Epithelial cell of esophagus (primary cell): ENCODE results near the gene ARHGAP26.

Source experiments
- DNase-seq: peaks from one replicate; pipeline ENCODE4 v3.0.0; 2010; ENCODE audit warnings: low read depth
- H3K4me3 ChIP-seq: 2 replicates; pipeline ENCODE4 v1.5.1; 2011; ENCODE audit warnings: mild to moderate bottlenecking, low read length, control low read depth
- TF ChIP-seq, protein P1 (sequence below): IDR thresholded peaks from 2 replicates; pipeline ENCODE4 v1.5.1; 2011; ENCODE audit warnings: low read depth, mild to moderate bottlenecking, low read length, control low read depth, inconsistent platforms; ENCODE audit not compliant: insufficient read depth; ENCODE audit errors: missing control alignments

The ARHGAP26 gene

DNA sequence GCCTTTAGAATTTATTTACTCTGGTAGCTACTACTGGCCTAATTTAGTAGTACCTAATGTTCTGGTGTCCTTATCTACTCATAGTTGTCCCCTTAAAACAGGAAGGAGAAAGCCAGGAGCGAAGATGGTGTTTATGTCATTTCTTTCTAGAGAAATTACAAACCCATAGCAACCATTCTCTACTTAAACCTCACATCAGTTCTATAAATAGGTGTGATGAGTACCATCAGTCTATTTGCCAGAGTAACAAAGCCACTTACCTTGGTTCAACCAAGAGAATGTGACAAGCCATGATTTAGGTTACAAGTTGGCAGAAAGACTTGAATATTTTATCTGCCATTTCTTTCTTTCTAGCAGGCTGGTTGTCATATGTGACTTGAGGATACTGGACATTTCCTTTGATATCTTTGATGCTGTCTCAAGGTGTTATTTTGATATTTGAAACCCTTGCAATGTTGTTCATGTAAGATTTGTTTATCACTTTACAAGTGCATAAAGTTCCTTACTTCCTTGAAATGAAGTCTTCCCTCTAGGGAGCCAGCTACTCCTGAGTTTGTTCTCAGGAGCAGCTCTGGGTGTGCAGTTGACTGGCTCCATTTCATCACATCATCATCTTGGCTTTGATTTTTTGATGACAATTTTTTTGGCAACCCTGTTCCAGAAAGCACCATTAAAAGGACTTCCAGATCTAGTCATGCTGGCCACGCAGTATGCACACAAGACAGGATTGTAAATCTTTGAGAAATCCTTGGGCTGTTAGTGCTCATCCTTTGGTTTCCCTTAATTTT lies 286.8 kb downstream of the ARHGAP26 start:
- TF ChIP-seq, protein P1, sequence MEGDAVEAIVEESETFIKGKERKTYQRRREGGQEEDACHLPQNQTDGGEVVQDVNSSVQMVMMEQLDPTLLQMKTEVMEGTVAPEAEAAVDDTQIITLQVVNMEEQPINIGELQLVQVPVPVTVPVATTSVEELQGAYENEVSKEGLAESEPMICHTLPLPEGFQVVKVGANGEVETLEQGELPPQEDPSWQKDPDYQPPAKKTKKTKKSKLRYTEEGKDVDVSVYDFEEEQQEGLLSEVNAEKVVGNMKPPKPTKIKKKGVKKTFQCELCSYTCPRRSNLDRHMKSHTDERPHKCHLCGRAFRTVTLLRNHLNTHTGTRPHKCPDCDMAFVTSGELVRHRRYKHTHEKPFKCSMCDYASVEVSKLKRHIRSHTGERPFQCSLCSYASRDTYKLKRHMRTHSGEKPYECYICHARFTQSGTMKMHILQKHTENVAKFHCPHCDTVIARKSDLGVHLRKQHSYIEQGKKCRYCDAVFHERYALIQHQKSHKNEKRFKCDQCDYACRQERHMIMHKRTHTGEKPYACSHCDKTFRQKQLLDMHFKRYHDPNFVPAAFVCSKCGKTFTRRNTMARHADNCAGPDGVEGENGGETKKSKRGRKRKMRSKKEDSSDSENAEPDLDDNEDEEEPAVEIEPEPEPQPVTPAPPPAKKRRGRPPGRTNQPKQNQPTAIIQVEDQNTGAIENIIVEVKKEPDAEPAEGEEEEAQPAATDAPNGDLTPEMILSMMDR, result no peak
- no peak overlapping the region for H3K4me3 ChIP-seq
- no peak for DNase-seq

DNA sequence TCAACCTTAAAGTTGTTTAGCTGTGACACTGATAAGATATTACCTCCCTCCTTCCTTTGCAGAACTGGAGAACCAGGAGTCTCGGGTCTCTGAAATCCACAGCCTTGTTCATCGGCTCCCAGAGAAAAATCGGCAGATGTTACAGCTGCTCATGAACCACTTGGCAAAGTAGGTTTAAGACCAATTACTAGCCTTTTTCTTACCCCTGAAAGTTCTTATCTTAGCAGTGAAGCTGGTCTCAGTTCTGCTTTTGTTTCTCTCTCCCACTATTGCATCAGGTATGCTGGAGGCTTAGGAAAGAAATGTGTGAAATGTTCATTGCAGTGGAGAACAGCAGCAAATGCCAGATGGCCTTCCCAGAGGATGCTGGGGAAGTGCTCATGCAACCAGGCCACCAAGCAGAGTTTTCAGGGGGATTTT lies 287.4 kb downstream of the ARHGAP26 start:
- TF ChIP-seq, protein P1, result no peak
- DNase-seq, result no peak

DNA sequence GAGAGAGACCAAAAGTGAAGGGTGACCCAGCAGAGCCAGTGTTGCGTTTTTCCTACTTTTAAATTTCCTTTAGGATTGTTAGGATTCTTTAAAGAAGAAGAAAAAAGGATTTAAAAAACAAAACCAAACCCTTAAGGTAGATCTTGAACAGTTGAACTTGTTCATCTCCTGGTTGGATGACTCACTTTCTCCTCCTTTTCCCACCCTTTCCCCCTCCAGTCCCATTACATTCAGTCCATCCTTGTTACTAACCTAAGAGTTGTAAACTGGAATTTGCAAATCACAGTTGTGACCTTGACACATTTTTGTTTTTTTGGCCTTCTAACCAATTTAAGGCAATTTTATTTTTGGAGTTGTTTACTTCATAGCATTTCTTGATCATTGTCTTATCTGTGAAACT lies 289.2 kb downstream of the ARHGAP26 start:
- DNase-seq, result no peak
- no peak overlapping the region for H3K4me3 ChIP-seq
- TF ChIP-seq, protein P1, result no peak

More for the DNA sequence above, 287.4 kb downstream of the ARHGAP26 start:
- H3K4me3 ChIP-seq, result no peak overlapping the region

DNA sequence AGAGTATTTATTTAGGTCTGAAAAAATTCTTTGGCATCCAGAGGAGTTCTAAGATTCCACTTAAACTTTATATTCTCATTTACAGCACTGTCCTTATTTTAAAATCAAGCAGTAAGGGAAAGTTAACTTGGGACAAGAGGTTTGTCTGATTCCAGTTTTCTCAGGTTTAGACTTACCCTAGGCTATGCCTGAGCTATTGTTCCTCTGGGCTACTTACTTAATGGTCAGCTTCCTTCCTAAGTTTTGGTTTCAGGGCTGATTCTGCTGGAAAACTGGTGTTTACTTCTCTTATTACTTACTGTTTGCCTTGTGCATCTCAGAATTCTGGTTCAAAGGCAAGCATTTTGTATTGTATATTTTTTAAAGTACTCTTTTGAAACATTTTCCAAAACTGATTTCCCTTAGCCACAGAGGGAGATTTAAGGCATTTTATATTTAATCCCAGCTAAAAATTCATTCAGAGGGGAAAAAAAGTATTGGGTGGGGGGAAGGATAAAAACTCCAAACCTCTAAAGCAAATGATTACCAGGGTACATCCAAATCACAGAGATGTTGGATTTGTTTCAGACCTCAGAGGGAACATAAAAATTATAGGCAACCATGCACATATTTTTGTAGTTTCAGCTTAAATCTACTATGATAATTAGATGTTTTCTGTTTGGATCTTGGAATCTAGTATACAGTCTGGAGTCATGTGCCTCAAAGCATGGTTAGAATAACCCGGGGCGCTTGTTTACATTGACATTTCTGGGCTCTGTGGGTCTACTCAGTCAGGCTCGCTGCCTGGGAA lies 290.0 kb downstream of the ARHGAP26 start:
- TF ChIP-seq, protein P1, result no peak
- DNase-seq, result no peak
- no peak overlapping the region for H3K4me3 ChIP-seq

DNA sequence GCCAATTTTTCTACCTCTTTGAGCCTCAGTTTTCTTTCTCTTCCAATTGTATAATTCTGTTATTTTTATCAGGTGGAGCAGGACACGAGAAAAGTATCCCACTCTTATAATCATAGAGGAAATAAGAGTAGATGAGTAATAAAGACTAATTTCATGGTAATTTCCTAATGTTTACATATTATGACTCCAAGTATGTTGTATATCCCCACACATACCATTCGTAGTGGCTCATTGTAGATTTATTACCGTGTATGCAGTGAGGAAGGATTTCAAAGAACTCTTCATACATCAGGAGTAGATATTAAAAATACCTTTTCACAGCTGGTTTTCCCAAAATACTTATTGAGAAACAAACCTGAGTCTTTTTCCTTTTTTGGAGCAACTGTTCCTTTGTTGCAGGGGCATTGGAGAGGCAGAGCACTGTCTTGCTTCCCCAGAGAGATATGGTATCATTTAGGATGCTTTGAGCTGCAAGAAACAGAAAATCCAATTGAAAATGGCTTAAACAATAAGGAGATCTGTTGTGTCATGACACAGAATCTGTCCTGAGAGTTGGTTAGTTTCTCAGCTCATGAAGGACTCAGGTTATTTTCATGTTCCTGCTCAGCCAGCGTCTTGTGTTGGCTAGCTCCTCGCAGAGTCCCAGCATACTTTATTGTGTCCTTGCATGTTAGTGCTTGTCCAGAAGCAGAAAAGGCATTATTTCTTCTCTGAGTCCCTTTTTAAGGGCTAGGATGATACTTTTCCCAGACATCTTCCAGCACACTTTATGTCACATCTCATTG lies 291.2 kb downstream of the ARHGAP26 start:
- DNase-seq, result peak; percentile 91
- no peak overlapping the region for H3K4me3 ChIP-seq
- TF ChIP-seq, protein P1, result no peak

DNA sequence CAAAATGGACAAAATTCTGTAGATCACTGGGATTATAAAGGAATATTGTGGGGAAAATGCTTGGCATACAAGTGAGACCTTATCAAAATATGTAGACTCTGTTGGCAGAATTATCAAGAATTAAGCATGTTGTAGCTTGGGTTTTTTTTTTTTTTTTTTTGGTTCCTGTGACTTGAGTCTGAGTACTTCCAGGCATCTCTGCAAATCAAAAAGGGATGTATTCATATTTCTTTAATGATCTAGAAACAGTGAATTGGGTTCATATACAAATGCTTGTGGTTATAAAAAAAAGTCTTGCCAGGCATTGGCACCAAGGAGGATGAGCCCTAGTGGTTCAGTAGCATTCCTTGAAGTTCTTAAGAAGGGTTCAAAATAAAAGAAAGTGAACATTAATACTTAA lies 292.2 kb downstream of the ARHGAP26 start:
- DNase-seq, result no peak
- TF ChIP-seq, protein P1, result no peak
- no peak overlapping the region for H3K4me3 ChIP-seq
